Muscle layer of duodenum (tissue), 2 donors: Measurements from ENCODE around the gene LOXL3.

ENCODE experiments used
- H3K27ac ChIP-seq: one replicate; pipeline ENCODE4 v1.7.0; 2013; ENCODE audit warnings: mild to moderate bottlenecking, low read length
- H3K27me3 ChIP-seq: one replicate; pipeline ENCODE4 v1.7.0; 2013; ENCODE audit warnings: low read depth, mild to moderate bottlenecking, control low read depth, low read length
- H3K36me3 ChIP-seq, 2 donors: one replicate each; pipeline ENCODE4 v1.7.0; 2013; ENCODE audit warnings: low read length in 2 of 2, control low read depth in 1 of 2, mild to moderate bottlenecking in 1 of 2; ENCODE audit not compliant: insufficient read depth in 2 of 2, control insufficient read depth in 1 of 2
- H3K4me1 ChIP-seq, 2 donors: one replicate each; pipeline ENCODE4 v1.7.0; 2013; ENCODE audit warnings: low read length in 2 of 2, mild to moderate bottlenecking in 2 of 2, control low read depth in 1 of 2, moderate library complexity in 1 of 2; ENCODE audit not compliant: insufficient read depth in 2 of 2, control insufficient read depth in 1 of 2
- H3K4me3 ChIP-seq, 2 donors: one replicate each; pipeline ENCODE4 v1.7.0; 2013; ENCODE audit warnings: low read length in 2 of 2, low read depth in 1 of 2, mild to moderate bottlenecking in 1 of 2
- H3K9me3 ChIP-seq, 2 donors: one replicate each; pipeline ENCODE4 v1.7.0; 2013; ENCODE audit warnings: low read length in 2 of 2, control low read depth in 1 of 2, mild to moderate bottlenecking in 1 of 2; ENCODE audit not compliant: control insufficient read depth in 1 of 2
- donor health status: healthy.

LOXL3 gene

DNA sequence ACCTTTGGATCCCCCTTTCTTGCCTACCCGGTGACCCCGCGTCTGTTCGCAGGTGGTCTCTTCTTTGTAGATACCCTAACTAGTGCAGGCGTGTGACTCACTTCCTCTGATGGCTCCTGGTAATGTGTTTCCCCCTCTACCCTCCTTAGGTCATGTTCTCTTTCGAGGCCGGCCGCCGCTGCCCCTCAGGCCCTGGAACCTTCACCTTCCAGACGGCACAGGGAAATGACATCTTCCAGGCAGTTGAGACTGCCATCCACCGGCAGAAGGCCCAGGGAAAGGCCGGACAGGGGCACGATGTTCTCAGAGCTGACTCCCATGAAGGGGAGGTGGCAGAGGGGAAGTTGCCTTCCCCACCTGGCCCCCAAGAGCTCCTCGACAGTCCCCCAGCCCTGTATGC is 2.4 kb upstream of the LOXL3 start:
- Histone ChIP-seq H3K4me3 (no peak overlapping the region), H3K27ac (no peak overlapping the region), H3K27me3 (no peaks in the 10 kb centered on the region), H3K36me3 (peaks cover 0 to 6% of the 10 kb centered on the region in 2 donors), H3K9me3 (no peaks in the 10 kb centered on the region), H3K4me1 (peaks cover 0 to 5% of the 10 kb centered on the region in 2 donors)

DNA sequence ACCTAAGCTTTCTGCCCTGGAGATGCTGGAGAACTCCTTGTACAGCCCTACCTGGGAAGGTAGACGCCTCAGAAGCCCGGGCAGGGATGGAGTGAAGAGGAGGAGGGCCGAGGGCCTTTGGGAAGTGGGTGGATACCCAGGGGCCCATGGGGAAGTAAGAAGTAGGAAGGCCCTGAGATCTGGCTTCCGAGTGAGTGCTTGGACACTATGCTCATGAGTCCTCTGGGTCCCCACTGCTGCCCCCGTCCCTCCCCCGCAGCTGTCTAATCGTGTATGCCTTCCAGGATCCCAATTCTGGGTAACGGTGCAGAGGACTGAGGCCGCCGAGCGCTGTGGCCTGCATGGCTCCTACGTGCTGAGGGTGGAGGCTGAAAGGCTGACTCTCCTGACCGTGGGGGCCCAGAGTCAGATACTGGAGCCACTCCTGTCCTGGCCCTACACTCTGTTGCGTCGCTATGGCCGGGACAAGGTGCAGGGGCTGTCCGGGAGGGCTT is 1.9 kb upstream of the LOXL3 start:
- peaks cover 0 to 6% of the 10 kb centered on the region in 2 donors for H3K36me3 ChIP-seq
- no peaks in the 10 kb centered on the region for H3K9me3 ChIP-seq
- no peaks in the 10 kb centered on the region for H3K27me3 ChIP-seq
- H3K27ac ChIP-seq: peak overlapping the region; percentile 7
- peaks cover 0 to 5% of the 10 kb centered on the region in 2 donors for H3K4me1 ChIP-seq
- H3K4me3 ChIP-seq: peak overlapping the region; percentile 77 to 88

DNA sequence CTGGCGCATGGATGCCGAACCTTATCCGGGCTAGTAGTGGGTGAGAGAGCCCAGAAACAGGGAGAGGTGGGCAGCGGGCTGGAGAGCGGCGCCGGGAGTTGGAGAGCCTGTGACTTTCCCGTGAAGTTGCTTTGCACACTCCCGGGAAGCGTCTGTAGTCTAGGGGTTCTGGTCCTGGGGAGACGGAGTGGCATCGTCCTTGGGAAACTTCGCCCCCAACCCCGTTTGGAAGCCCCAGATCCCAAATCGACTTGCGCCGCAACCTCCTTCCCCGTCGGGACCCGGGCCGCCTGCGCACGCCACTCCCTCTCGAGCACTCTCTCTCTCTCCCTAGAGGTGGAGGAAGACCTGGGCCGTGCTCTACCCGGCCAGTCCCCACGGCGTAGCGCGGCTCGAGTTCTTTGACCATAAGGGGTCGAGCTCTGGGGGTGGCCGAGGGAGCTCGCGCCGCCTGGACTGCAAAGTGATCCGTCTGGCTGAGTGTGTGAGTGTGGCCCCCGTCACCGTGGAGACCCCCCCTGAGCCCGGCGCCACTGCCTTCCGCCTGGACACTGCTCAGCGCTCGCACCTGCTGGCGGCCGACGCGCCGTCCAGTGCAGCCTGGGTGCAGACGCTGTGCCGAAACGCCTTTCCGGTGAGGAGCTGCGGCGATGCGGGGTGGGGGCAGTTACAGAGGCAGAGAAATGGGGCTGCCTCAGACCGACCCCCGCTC is 1.2 kb upstream of the LOXL3 start:
- Histone ChIP-seq H3K36me3 (peaks cover 0 to 6% of the 10 kb centered on the region in 2 donors), H3K9me3 (no peaks in the 10 kb centered on the region), H3K4me1 (peaks cover 0 to 7% of the 10 kb centered on the region in 2 donors), H3K27me3 (no peaks in the 10 kb centered on the region), H3K27ac (peak overlapping the region; percentile 31), H3K4me3 (peak overlapping the region; percentile 77 to 88)

DNA sequence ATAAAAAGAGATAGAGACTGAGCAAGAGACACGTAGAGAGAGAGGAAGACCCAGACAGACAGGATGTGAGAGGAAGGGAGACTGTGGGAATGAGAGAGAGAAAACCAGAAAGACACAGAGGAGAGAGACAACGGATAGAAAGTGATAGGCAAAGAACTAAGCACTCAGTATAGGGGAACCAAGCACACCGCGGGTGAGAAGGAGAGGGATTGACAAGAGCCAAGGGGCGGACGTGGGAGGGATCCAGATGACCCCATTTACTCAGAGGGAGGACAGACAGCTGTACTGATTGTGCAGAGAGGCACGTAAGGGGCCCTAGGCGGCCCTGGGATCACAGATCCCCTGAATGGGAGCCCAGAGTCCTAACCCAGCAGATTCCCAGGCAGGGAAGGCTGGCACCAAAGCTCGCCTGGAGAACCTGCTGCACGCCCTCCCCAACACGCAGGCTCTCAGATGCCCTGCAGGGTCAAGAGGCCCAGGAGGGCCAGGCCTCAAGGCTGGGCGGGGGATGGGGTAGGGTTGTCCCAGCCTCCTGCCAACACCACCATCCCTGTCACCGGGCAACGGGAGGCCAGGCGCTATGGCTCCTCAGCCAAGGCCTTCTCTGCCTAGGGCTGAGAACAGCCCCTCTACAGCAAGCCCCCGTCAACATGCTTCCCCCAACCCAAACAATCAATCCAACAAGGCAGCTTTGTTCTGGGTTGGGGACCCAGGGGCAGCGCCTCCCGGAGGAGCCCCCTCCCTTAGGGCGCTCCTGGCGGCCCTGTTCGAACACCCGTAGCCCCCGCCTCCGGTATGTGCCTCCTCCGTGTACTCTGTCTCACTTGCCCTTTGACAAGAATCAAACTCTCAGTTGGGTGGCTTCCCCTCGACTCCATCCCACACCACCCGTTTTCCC is 579 bp downstream of the LOXL3 start:
- peaks cover 0 to 6% of the 10 kb centered on the region in 2 donors for H3K36me3 ChIP-seq
- H3K27ac ChIP-seq: peak overlapping the region; percentile 47
- peak overlapping the region; percentile 77 to 88 for H3K4me3 ChIP-seq
- H3K27me3 ChIP-seq: no peaks in the 10 kb centered on the region
- peaks cover 0 to 16% of the 10 kb centered on the region in 2 donors for H3K4me1 ChIP-seq
- no peaks in the 10 kb centered on the region for H3K9me3 ChIP-seq

DNA sequence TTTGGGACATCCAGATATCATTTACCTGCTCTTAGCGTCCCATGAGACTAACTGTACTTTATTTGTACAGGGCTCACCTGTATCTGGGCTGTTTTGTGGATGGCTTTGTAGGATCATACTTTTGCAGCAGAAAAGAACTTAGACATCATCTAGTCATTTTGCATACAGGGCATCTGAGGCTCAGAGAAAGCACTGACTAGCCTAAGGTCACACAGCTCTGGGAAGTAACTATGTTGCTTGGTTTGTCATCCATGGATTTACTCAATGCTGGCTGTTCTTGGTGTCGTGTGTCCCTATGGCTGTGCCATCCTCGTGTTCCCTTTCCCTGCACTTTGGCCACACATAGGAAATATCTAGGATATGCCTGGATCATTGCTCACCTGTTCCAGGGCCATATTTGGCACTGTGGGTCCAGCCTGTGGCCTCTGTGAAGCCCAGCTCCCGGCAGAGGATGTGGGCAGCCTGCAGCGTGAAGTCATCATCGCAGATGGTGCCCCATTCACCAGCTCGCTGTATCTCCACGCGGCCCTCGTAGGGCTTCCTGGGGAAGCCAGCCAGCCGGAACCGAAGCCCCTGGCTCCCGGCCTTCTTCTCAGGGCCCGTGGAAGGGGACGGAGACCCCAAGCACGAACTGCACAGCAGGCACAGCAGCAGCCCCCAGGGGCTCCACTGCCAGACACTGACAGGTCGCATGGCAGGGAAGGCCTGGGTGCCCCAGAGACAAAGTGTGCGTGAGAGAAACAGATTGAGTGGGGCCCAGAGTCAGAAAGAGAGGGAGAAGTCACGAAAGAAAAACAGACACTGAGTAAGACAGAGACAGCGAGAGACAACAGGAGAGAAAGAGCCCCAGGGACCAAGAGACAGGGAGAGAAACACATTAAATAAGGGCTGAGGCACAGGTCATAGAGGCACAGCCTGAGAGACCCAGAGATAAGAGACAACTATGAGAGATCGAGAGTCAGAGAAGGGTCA is 1.5 kb downstream of the LOXL3 start:
- H3K4me1 ChIP-seq: peaks cover 0 to 16% of the 10 kb centered on the region in 2 donors
- H3K4me3 ChIP-seq: peak overlapping the region in 1 of 2 donors; percentile 88
- peaks cover 0 to 6% of the 10 kb centered on the region in 2 donors for H3K36me3 ChIP-seq
- no peaks in the 10 kb centered on the region for H3K27me3 ChIP-seq
- no peaks in the 10 kb centered on the region for H3K9me3 ChIP-seq
- peak overlapping the region; percentile 47 for H3K27ac ChIP-seq

DNA sequence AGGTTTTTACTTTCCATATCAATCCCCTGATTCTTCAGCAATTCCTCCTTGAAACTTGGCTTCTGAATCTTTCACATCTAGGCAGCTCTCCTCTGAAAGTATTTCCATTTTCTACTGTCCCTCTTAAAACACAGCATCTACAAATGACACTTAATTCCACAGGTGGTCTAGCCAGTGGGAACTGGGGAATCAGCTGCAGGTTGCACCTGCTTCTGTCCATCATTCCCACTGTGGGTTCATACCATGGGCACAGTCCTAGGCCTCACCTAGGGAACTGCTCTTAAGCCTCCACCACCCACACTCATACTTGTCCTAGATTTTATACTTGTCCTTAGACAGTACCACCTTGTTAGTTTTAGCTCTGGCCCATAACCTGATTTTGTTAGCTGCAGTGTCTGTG is 2.2 kb downstream of the LOXL3 start:
- no peaks in the 10 kb centered on the region for H3K27me3 ChIP-seq
- peaks cover 0 to 16% of the 10 kb centered on the region in 2 donors for H3K4me1 ChIP-seq
- H3K27ac ChIP-seq: no peak overlapping the region
- no peak overlapping the region for H3K4me3 ChIP-seq
- no peaks in the 10 kb centered on the region for H3K9me3 ChIP-seq
- peaks cover 0 to 5% of the 10 kb centered on the region in 2 donors for H3K36me3 ChIP-seq

DNA sequence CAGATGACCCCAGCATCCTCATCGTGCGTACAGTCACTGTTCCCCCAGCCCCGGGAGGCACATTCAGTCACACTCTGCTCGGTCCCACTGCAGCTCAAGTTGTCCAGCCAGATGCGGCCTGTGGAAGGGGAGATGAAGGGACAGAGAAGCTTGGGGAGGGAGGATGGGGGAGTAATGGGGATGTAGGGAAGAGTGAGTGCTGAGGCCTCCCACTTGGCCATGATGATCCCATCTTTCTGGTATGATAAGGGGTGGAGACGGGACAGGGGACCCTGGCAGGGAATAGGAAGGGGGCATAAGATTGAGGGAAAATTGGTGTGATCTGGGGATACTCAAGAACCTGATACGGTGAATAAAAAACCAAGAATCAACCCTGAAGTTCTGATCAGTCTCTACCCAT is 3.5 kb downstream of the LOXL3 start:
- H3K9me3 ChIP-seq: no peaks in the 10 kb centered on the region
- no peaks in the 10 kb centered on the region for H3K36me3 ChIP-seq
- no peak overlapping the region for H3K4me3 ChIP-seq
- H3K27ac ChIP-seq: no peak overlapping the region
- H3K4me1 ChIP-seq: peaks cover 0 to 15% of the 10 kb centered on the region in 2 donors
- no peaks in the 10 kb centered on the region for H3K27me3 ChIP-seq

DNA sequence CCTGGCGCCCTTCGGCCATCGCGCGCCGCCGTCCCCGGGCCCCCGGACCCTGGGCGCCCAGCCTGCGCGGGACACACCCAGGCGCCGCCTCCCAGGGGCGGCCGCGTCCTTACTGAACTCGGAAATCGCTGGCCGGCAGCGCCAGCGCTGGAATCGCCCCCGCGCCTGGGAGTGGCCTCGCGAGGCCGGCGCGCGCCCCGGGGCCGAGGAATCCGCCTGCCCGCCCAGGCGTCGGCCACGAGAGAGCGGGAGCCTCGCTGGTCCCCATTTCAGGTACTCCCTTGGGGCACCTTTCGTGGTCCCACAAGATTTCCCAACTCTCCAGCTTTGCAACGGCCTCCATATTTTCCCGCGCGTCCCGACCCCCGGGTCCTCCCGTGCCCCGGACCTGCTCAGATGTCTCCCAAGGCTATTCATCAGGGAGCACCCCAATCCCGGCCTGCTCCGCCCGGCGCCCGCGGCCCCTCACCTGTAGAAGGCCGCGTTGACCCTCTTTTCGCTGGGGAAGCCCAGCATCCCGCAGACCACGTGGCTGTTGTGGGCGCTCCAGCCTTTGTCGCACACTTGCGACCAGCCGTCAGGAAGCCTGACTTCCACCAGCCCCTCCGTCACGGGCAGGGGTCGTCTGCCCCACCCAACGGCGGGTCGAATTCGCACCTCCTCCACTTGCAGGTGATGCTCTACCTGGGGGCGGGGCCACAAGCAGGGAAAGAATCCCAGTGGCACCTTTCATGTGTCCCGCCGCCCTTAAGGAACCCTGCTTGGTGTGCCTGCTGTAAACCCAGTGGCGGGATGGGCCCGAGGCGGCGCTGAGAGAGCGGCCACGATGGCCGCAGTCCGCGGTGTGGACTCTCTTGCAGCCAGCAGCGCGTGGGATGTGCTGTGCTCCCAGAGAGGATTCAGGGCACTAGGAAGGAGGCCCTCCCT is 4.6 kb downstream of the LOXL3 start:
- Histone ChIP-seq H3K36me3 (no peaks in the 10 kb centered on the region), H3K9me3 (no peaks in the 10 kb centered on the region), H3K27ac (no peak overlapping the region), H3K4me1 (peaks cover 0 to 12% of the 10 kb centered on the region in 2 donors), H3K27me3 (no peaks in the 10 kb centered on the region), H3K4me3 (peak overlapping the region; percentile 43 to 70)

DNA sequence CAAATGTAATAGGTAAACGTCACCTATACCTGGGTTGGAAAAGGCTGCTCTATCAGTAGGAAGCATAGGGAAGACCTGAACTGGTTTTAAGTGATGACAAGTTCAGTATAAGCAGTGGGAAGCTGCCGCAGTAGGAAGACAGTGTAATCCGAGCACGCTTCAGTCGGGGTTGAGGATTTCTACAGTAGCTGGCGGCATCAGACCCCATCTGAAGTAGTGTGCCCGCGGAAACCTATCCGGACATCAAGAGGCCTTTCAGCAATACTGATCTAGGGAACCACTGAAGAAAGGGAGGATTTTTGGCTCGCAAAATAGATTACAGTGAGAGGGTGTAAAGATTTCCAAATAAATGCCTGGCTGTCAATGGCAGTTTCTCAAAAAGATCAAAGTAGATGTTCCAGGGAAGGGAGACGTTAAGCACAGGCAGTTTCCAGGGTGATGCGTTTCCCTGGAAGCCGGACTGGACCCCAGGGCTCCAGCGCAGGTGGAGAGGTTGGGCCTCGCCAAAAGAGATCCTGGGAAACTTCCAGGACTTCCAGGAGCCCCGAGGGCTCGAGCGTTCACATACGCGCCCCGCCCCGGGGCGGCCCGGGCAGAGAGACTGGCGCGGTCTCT is 5.3 kb downstream of the LOXL3 start:
- H3K4me1 ChIP-seq: peaks cover 0 to 12% of the 10 kb centered on the region in 2 donors
- H3K9me3 ChIP-seq: no peaks in the 10 kb centered on the region
- H3K36me3 ChIP-seq: no peaks in the 10 kb centered on the region
- H3K4me3 ChIP-seq: peak overlapping the region; percentile 43 to 70
- H3K27me3 ChIP-seq: no peaks in the 10 kb centered on the region
- H3K27ac ChIP-seq: no peak overlapping the region
